ENCODE results near the gene ZNF460. TPM values are rescaled to one million over a fixed set of nuclear protein-coding genes. Genes with fewer than 3 reads are reported as not detected.

ZNF460 gene
- total and polyA plus RNA-seq, 10 of the 15 experiments (the other 5 are each of a cell fraction or from before 2014, with no cell fraction given), result 0.15 to 43.0 (median 8.7) TPM

GRCh38 chr19:57244513-57244912 is 35.8 kb upstream of the ZNF460 start:
- BruUV-seq (replicated peaks), result no TSS peak
- intact Hi-C loops (cut with micrococcal nuclease; ENCODE audit: unreplicated experiment), result no loop called here
- ChIA-PET SMC1A (ENCODE audit: uncharacterized antibody, unreplicated experiment) (no interaction called here), POLR2A (interaction anchor here (0.6 kb wide), 1 partner anchor 1778 kb away, joined by 3 read pairs; no protein-coding TSS in a partner anchor), CTCF (no interaction called here), RAD21 (ENCODE audit: unreplicated experiment) (no interaction called here)
- Histone ChIP-seq H4K20me1 (ENCODE audit: control insufficient read depth, insufficient read depth) (no peaks in the 10 kb centered on the region), H3K9ac (ENCODE audit: control insufficient read depth, insufficient read depth, low read length) (no peak overlapping the region), H2AFZ (ENCODE audit: control insufficient read depth, low read depth, low read length) (no peak overlapping the region), H3K36me3 (ENCODE audit: control insufficient read depth in 2 of 2, insufficient read depth in 2 of 2, low read length in 1 of 2) (peaks cover 2% of the 10 kb centered on the region in 2 experiments; a peak in 3 of 4 replicates), H3K27ac (ENCODE audit: control insufficient read depth, insufficient read depth) (no peak overlapping the region), H3K27me3 (replicated peaks in 1 of 2; ENCODE audit: control insufficient read depth in 2 of 2, insufficient read depth in 2 of 2, low read length in 1 of 2) (no peaks in the 10 kb centered on the region), H3K4me3 (no peak overlapping the region), H3K79me2 (ENCODE audit: control insufficient read depth, insufficient read depth, low read length) (peaks cover 28% of the 10 kb centered on the region), H3K9me3 (replicated peaks; ENCODE audit: control insufficient read depth, insufficient read depth, low read length) (no peaks in the 10 kb centered on the region), H3K4me1 (ENCODE audit: control insufficient read depth, insufficient read depth, low read length) (peaks cover 9% of the 10 kb centered on the region), H3K4me2 (ENCODE audit: control insufficient read depth, insufficient read depth) (no peak overlapping the region)
- TF ChIP-seq RUNX3 (IDR thresholded peaks at IDR 0.05; ENCODE audit: low read length) (0 out of 2 replicates have a peak, but pooled peaks have one; percentile 7), CREB1 (IDR thresholded peaks at IDR 0.05; ENCODE audit: low read depth) (no peak)
- ATAC-seq (no peak), DNase-seq (ENCODE audit: low read depth, low spot score) (no peak), FAIRE-seq (no peak)
- 81% methylated on average over 5 of the region's 5 CpGs for WGBS (ENCODE audit: insufficient coverage, insufficient replicate concordance, low lambda C conversion rate, missing lambda C conversion rate)
- in situ Hi-C loops (cut with MboI), result no loop called here

- Histone ChIP-seq H4K20me1 (ENCODE audit: control insufficient read depth, insufficient read depth) (no peaks in the 10 kb centered on the region), H3K4me3 (no peak overlapping the region), H3K9me3 (replicated peaks; ENCODE audit: control insufficient read depth, insufficient read depth, low read length) (no peaks in the 10 kb centered on the region), H3K27me3 (replicated peaks in 1 of 2; ENCODE audit: control insufficient read depth in 2 of 2, insufficient read depth in 2 of 2, low read length in 1 of 2) (no peaks in the 10 kb centered on the region), H3K4me2 (ENCODE audit: control insufficient read depth, insufficient read depth) (no peak overlapping the region), H2AFZ (ENCODE audit: control insufficient read depth, low read depth, low read length) (no peak overlapping the region), H3K4me1 (ENCODE audit: control insufficient read depth, insufficient read depth, low read length) (peaks cover 7% of the 10 kb centered on the region), H3K9ac (ENCODE audit: control insufficient read depth, insufficient read depth, low read length) (no peak overlapping the region), H3K27ac (ENCODE audit: control insufficient read depth, insufficient read depth) (no peak overlapping the region), H3K36me3 (ENCODE audit: control insufficient read depth in 2 of 2, insufficient read depth in 2 of 2, low read length in 1 of 2) (peaks cover 2% of the 10 kb centered on the region in 2 experiments; a peak in 3 of 4 replicates), H3K79me2 (ENCODE audit: control insufficient read depth, insufficient read depth, low read length) (peaks cover 28% of the 10 kb centered on the region)
- ChIA-PET POLR2A (no interaction called here), RAD21 (ENCODE audit: unreplicated experiment) (no interaction called here), SMC1A (ENCODE audit: uncharacterized antibody, unreplicated experiment) (interaction anchor here (0.6 kb wide), 1 partner anchor 22 kb away, joined by 3 read pairs; no protein-coding TSS in a partner anchor), CTCF (no interaction called here)
- WGBS (ENCODE audit: insufficient coverage, insufficient replicate concordance, low lambda C conversion rate, missing lambda C conversion rate), result 99% methylated on average over 5 of the region's 5 CpGs
- no TSS peak for BruUV-seq (replicated peaks)
- no peak for ATAC-seq
- intact Hi-C loops (cut with micrococcal nuclease; ENCODE audit: unreplicated experiment), result no loop called here
- no peak for TF ChIP-seq RELA (IDR thresholded peaks at IDR 0.05; ENCODE audit: borderline replicate concordance, partially characterized antibody)
- TF ChIP-seq, protein P1, sequence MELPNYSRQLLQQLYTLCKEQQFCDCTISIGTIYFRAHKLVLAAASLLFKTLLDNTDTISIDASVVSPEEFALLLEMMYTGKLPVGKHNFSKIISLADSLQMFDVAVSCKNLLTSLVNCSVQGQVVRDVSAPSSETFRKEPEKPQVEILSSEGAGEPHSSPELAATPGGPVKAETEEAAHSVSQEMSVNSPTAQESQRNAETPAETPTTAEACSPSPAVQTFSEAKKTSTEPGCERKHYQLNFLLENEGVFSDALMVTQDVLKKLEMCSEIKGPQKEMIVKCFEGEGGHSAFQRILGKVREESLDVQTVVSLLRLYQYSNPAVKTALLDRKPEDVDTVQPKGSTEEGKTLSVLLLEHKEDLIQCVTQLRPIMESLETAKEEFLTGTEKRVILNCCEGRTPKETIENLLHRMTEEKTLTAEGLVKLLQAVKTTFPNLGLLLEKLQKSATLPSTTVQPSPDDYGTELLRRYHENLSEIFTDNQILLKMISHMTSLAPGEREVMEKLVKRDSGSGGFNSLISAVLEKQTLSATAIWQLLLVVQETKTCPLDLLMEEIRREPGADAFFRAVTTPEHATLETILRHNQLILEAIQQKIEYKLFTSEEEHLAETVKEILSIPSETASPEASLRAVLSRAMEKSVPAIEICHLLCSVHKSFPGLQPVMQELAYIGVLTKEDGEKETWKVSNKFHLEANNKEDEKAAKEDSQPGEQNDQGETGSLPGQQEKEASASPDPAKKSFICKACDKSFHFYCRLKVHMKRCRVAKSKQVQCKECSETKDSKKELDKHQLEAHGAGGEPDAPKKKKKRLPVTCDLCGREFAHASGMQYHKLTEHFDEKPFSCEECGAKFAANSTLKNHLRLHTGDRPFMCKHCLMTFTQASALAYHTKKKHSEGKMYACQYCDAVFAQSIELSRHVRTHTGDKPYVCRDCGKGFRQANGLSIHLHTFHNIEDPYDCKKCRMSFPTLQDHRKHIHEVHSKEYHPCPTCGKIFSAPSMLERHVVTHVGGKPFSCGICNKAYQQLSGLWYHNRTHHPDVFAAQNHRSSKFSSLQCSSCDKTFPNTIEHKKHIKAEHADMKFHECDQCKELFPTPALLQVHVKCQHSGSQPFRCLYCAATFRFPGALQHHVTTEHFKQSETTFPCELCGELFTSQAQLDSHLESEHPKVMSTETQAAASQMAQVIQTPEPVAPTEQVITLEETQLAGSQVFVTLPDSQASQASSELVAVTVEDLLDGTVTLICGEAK (IDR thresholded peaks at IDR 0.05; ENCODE audit: borderline replicate concordance), result no peak
- FAIRE-seq, result no peak
- in situ Hi-C loops (cut with MboI), result no loop called here
- DNase-seq (ENCODE audit: low read depth, low spot score), result no peak
Measured at GRCh38 chr19:57245066-57245465, 35.2 kb upstream of the ZNF460 start.
